Upper lobe of right lung (tissue), 1 donor: ENCODE data around the gene LAIR1. TPM values are rescaled to one million over a fixed set of nuclear protein-coding genes. Genes with fewer than 3 reads are reported as not detected.
"Not testable (repeated sequence)": the region's sequence is repeated elsewhere in the genome, so short reads cannot be mapped to it uniquely, and the experiment has no call there.

Experiments used
- ATAC-seq: fragments of 200-7000 bp; cut with Tn5 transposase; one replicate; pipeline ENCODE4 v1.9.1; 2020; ENCODE audit warnings: mild to moderate bottlenecking, moderate library complexity
- DNase-seq: peaks from one replicate; pipeline ENCODE4 v3.0.0-alpha.2; 2020
- H3K27ac ChIP-seq: fragments of 200-600 bp; one replicate; pipeline ENCODE4 v1.8.0; 2022
- H3K27me3 ChIP-seq: fragments of 200-600 bp; one replicate; pipeline ENCODE4 v1.8.0; 2022; ENCODE audit warnings: mild to moderate bottlenecking
- H3K36me3 ChIP-seq: fragments of 200-600 bp; one replicate; pipeline ENCODE4 v1.8.0; 2022
- H3K4me1 ChIP-seq: fragments of 200-600 bp; one replicate; pipeline ENCODE4 v1.8.0; 2022
- H3K4me3 ChIP-seq: fragments of 200-600 bp; one replicate; pipeline ENCODE4 v1.8.0; 2022; ENCODE audit warnings: mild to moderate bottlenecking
- H3K9me3 ChIP-seq: fragments of 200-600 bp; one replicate; pipeline ENCODE4 v1.8.0; 2022
- CTCF ChIP-seq: fragments of 200-600 bp; IDR thresholded peaks from one replicate; pipeline ENCODE4 v1.8.0; 2022; ENCODE audit warnings: antibody characterized with exemption
- intact Hi-C: fragments of 100-400 bp; cut with DNase I; formaldehyde crosslinking; loops from one replicate; pipeline ENCODE4 v1.11.0; 2022
- total RNA-seq: library from RNA; stranded (reverse); fragmentation: NEBNext Ultra II Directional; extraction: Animal tissue kit (Norgen Biotek cat#: 25700); gene quantifications from one replicate; pipeline ENCODE4 v1.2.1, GENCODE V29; 2021
- donor health status: DM: no; HTN: yes; CAD: no; lungs with severe emphysema.

Gene LAIR1
- total RNA-seq, 1 donor from 2014 or later, result 87.8 TPM

- intact Hi-C loops, result no loop called here
- no peaks in the 10 kb centered on the region for H3K36me3 ChIP-seq
- no peak overlapping the region for H3K27ac ChIP-seq
- TF ChIP-seq CTCF, result no peak
- peak; percentile 61 for ATAC-seq
- no peaks in the 10 kb centered on the region for H3K4me1 ChIP-seq
- H3K4me3 ChIP-seq, result peak overlapping the region; percentile 17
- peaks cover 3% of the 10 kb centered on the region for H3K27me3 ChIP-seq
- DNase-seq, result peak; percentile 13
- H3K9me3 ChIP-seq, result no peaks in the 10 kb centered on the region
These were observed 29.6 kb downstream of the LAIR1 start for GRCh38 chr19:54335164-54335563.

- no peak overlapping the region for H3K27ac ChIP-seq
- DNase-seq (peak; percentile 10), ATAC-seq (no peak)
- no peaks in the 10 kb centered on the region for H3K4me1 ChIP-seq
- no peaks in the 10 kb centered on the region for H3K9me3 ChIP-seq
- H3K4me3 ChIP-seq, result no peak overlapping the region
- intact Hi-C loops, result no loop called here
- peaks cover 3% of the 10 kb centered on the region for H3K27me3 ChIP-seq
- no peak for TF ChIP-seq CTCF
- no peaks in the 10 kb centered on the region for H3K36me3 ChIP-seq
These were observed 31.0 kb downstream of the LAIR1 start for GRCh38 chr19:54333586-54334298.

- ATAC-seq (no peak), DNase-seq (peak; percentile 34)
- no peaks in the 10 kb centered on the region for H3K9me3 ChIP-seq
- no peak for TF ChIP-seq CTCF
- no peaks in the 10 kb centered on the region for H3K4me1 ChIP-seq
- no peak overlapping the region for H3K27ac ChIP-seq
- no peak overlapping the region for H3K4me3 ChIP-seq
- intact Hi-C loops, result no loop called here
- H3K36me3 ChIP-seq, result no peaks in the 10 kb centered on the region
- peaks cover 3% of the 10 kb centered on the region for H3K27me3 ChIP-seq
These were observed 32.6 kb downstream of the LAIR1 start for GRCh38 chr19:54332149-54332548.

GRCh38 chr19:54331626-54332025, 33.1 kb downstream of the LAIR1 start:
- Histone ChIP-seq H3K27ac (no peak overlapping the region), H3K9me3 (no peaks in the 10 kb centered on the region), H3K4me3 (no peak overlapping the region), H3K27me3 (peaks cover under 1% of the 10 kb centered on the region), H3K4me1 (no peaks in the 10 kb centered on the region), H3K36me3 (no peaks in the 10 kb centered on the region)
- intact Hi-C loops, result no loop called here
- ATAC-seq (no peak), DNase-seq (peak; percentile 43)
- no peak for TF ChIP-seq CTCF

- no peak overlapping the region for H3K27ac ChIP-seq
- intact Hi-C loops, result no loop called here
- TF ChIP-seq CTCF, result no peak
- DNase-seq (peak; percentile 36), ATAC-seq (no peak)
- H3K9me3 ChIP-seq, result no peaks in the 10 kb centered on the region
- H3K4me1 ChIP-seq, result no peaks in the 10 kb centered on the region
- H3K27me3 ChIP-seq, result no peaks in the 10 kb centered on the region
- no peak overlapping the region for H3K4me3 ChIP-seq
- no peaks in the 10 kb centered on the region for H3K36me3 ChIP-seq
These were observed 35.1 kb downstream of the LAIR1 start for GRCh38 chr19:54329476-54330165.

GRCh38 chr19:54328781-54329180, 36.0 kb downstream of the LAIR1 start:
- H3K27ac ChIP-seq, H3K4me1 ChIP-seq, H3K9me3 ChIP-seq, H3K36me3 ChIP-seq, H3K4me3 ChIP-seq, H3K27me3 ChIP-seq, ATAC-seq, intact Hi-C loops: not testable (repeated sequence)
- DNase-seq, result peak; percentile 21
